Liver (tissue), 9 donors: ENCODE results near the gene AGER. TPM values are rescaled to one million over a fixed set of nuclear protein-coding genes. Genes with fewer than 3 reads are reported as not detected.
"Not testable (repeated sequence)": the region's sequence is repeated elsewhere in the genome, so short reads cannot be mapped to it uniquely, and the experiment has no call there.

Experiments
- DNase-seq: peaks from one replicate; pipeline ENCODE4 v3.0.0-alpha.2; 2017; ENCODE audit warnings: low spot score
- H3K27ac ChIP-seq, 2 donors: one replicate each; pipeline ENCODE4 v1.7.0; 2013; ENCODE audit warnings: inconsistent platforms in 2 of 2, low read length in 2 of 2, control low read depth in 1 of 2, low read depth in 1 of 2, mild to moderate bottlenecking in 1 of 2
- H3K27me3 ChIP-seq, 4 donors: one replicate each; pipeline versions ENCODE4 v1.6.1 to v1.7.0; 2013; ENCODE audit warnings: low read length in 3 of 4, inconsistent platforms in 1 of 4, mild to moderate bottlenecking in 1 of 4, moderate library complexity in 1 of 4; ENCODE audit not compliant: control insufficient read depth in 4 of 4, insufficient read depth in 4 of 4
- H3K36me3 ChIP-seq, 4 donors: one replicate each; pipeline versions ENCODE4 v1.6.1 to v1.7.0; 2013; ENCODE audit warnings: low read length in 3 of 4, mild to moderate bottlenecking in 3 of 4, low read depth in 1 of 4, moderate library complexity in 1 of 4; ENCODE audit not compliant: control insufficient read depth in 4 of 4, insufficient read depth in 3 of 4
- H3K4me1 ChIP-seq, 4 donors: one replicate each; pipeline versions ENCODE4 v1.6.1 to v1.7.0; 2013; ENCODE audit warnings: low read length in 3 of 4, mild to moderate bottlenecking in 3 of 4, moderate library complexity in 1 of 4; ENCODE audit not compliant: control insufficient read depth in 4 of 4, insufficient read depth in 4 of 4
- H3K4me3 ChIP-seq, 3 donors: one replicate each; pipeline versions ENCODE4 v1.6.1 to v1.7.0; 2013; ENCODE audit warnings: low read length in 3 of 3, control low read depth in 1 of 3, low read depth in 1 of 3, mild to moderate bottlenecking in 1 of 3
- H3K9ac ChIP-seq, 2 donors: one replicate each; pipeline ENCODE4 v1.7.0; 2013; ENCODE audit warnings: low read length in 2 of 2, mild to moderate bottlenecking in 2 of 2, moderate library complexity in 2 of 2, control low read depth in 1 of 2, low read depth in 1 of 2
- H3K9me3 ChIP-seq, 4 donors: one replicate each; pipeline versions ENCODE4 v1.6.1 to v1.7.0; 2013; ENCODE audit warnings: low read length in 3 of 4; ENCODE audit not compliant: control insufficient read depth in 4 of 4
- ATF3 ChIP-seq: IDR thresholded peaks from 2 replicates; pipeline ENCODE4 v1.6.1; 2016; ENCODE audit warnings: antibody characterized with exemption
- CTCF ChIP-seq: fragments of 150-350 bp; IDR thresholded peaks from 2 replicates; pipeline ENCODE4 v1.5.1; 2017; ENCODE audit warnings: improper control_type of control experiment, low read depth, low read length; ENCODE audit not compliant: missing input control
- EGR1 ChIP-seq, 2 donors: IDR thresholded peaks; 2 replicates each; pipeline ENCODE4 v1.6.1; 2016 to 2018; ENCODE audit warnings: antibody characterized with exemption in 2 of 2, low read depth in 2 of 2
- FOXA1 ChIP-seq: IDR thresholded peaks from 2 replicates; pipeline ENCODE4 v1.6.1; 2016; ENCODE audit warnings: antibody characterized with exemption
- FOXA2 ChIP-seq: IDR thresholded peaks from 2 replicates; pipeline ENCODE4 v1.6.1; 2016; ENCODE audit warnings: antibody characterized with exemption
- HNF4A ChIP-seq, 2 donors: conservative IDR thresholded peaks; 2 replicates each; pipeline ENCODE4 v1.6.1; 2016; ENCODE audit warnings: antibody characterized with exemption in 2 of 2, mild to moderate bottlenecking in 2 of 2
- HNF4G ChIP-seq: IDR thresholded peaks from 2 replicates; pipeline ENCODE4 v1.6.1; 2016; ENCODE audit warnings: antibody characterized with exemption
- JUND ChIP-seq, 2 donors: IDR thresholded peaks; 2 replicates each; pipeline ENCODE4 v1.6.1; 2016; ENCODE audit warnings: antibody characterized with exemption in 2 of 2
- MAX ChIP-seq: IDR thresholded peaks from 2 replicates; pipeline ENCODE4 v1.6.1; 2016; ENCODE audit warnings: antibody characterized with exemption
- NR2F2 ChIP-seq: IDR thresholded peaks from 2 replicates; pipeline ENCODE4 v1.6.1; 2016; ENCODE audit warnings: antibody characterized with exemption
- RAD21 ChIP-seq, 2 donors: IDR thresholded peaks; 2 replicates each; pipeline ENCODE4 v1.6.1; 2016; ENCODE audit warnings: antibody characterized with exemption in 2 of 2, mild to moderate bottlenecking in 2 of 2
- REST ChIP-seq: IDR thresholded peaks from 2 replicates; pipeline ENCODE4 v1.6.1; 2016; ENCODE audit warnings: antibody characterized with exemption, mild to moderate bottlenecking
- RXRA ChIP-seq, 2 donors: IDR thresholded peaks; 2 replicates each; pipeline ENCODE4 v1.6.1; 2017 to 2018; ENCODE audit warnings: antibody characterized with exemption in 2 of 2, mild to moderate bottlenecking in 1 of 2
- SP1 ChIP-seq: IDR thresholded peaks from 2 replicates; pipeline ENCODE4 v1.6.1; 2018; ENCODE audit warnings: antibody characterized with exemption, mild to moderate bottlenecking
- YY1 ChIP-seq: IDR thresholded peaks from 2 replicates; pipeline ENCODE4 v1.6.1; 2016; ENCODE audit warnings: antibody characterized with exemption, mild to moderate bottlenecking
- ZBTB33 ChIP-seq: IDR thresholded peaks from 2 replicates; pipeline ENCODE4 v1.6.1; 2016; ENCODE audit warnings: antibody characterized with exemption
- WGBS: extraction: QIAGEN DNeasy Blood & Tissue Kit; methylation state at CpG from one replicate; pipeline ENCODE4 v1.1.7; 2013; 5-methylcytosine and 5-hydroxymethylcytosine counted together
- polyA plus RNA-seq, 2 donors: library from polyadenylated mRNA; stranded (reverse) in 1 of 2; unstranded in 1 of 2; fragments of 200-250 nt in 1 of 2; fragments of >200 nt in 1 of 2; fragmentation: Nextera tagmentation in 1 of 2; extraction: Ambion mirVana in 1 of 2; gene quantifications; one replicate each; pipeline versions ENCODE4 v1.2.1 to v1.2.3, GENCODE V29; 2013 to 2015
- total RNA-seq, 2 donors: library from RNA; depleted of rRNA; stranded (reverse); fragments of >200 nt; gene quantifications; one replicate each; pipeline ENCODE4 v1.2.3, GENCODE V29; 2014
- donor health status: healthy.
- donor health status: healthy.
- donor health status: healthy.
- donor health status: healthy.
- donor health status: healthy.

The AGER gene
- total and polyA plus RNA-seq, 4 donors, result 0.47 to 0.92 (median 0.83) TPM

GRCh38 chr6:32185681-32186131, 1.7 kb upstream of the AGER start:
- not testable (repeated sequence) for H3K9me3 ChIP-seq, H3K9ac ChIP-seq, H3K27me3 ChIP-seq, H3K4me3 ChIP-seq
- peak; percentile 87 for DNase-seq
- peaks cover 6 to 21% (median 12%) of the 10 kb centered on the region in 4 donors for H3K4me1 ChIP-seq
- TF ChIP-seq HNF4A (conservative IDR thresholded peaks at IDR 0.05), result peak in 1 of 2 donors; percentile 9
- peaks cover 0 to 35% (median 17%) of the 10 kb centered on the region in 4 donors for H3K36me3 ChIP-seq
- H3K27ac ChIP-seq, result peak overlapping the region; percentile 31 to 46
- 30% methylated on average over 11 of the region's 11 CpGs for WGBS

GRCh38 chr6:32183483-32184083, 470 bp downstream of the AGER start:
- Histone ChIP-seq H3K27me3 (no peaks in the 10 kb centered on the region), H3K9ac (no peak overlapping the region), H3K4me1 (peaks cover 0 to 23% (median 15%) of the 10 kb centered on the region in 4 donors), H3K27ac (peak overlapping the region in 1 of 2 donors; percentile 25), H3K9me3 (no peaks in the 10 kb centered on the region), H3K36me3 (peaks cover 0 to 35% (median 19%) of the 10 kb centered on the region in 4 donors), H3K4me3 (no peak overlapping the region)
- DNase-seq, result no peak
- 88% methylated on average over 15 of the region's 15 CpGs for WGBS
- TF ChIP-seq ZBTB33, result no peak
- TF ChIP-seq NR2F2, result no peak
- no peak for TF ChIP-seq MAX
- TF ChIP-seq ATF3, result no peak
- no peak for TF ChIP-seq SP1
- no peak for TF ChIP-seq FOXA2
- no peak for TF ChIP-seq HNF4A (conservative IDR thresholded peaks at IDR 0.05)
- TF ChIP-seq RAD21 (IDR thresholded peaks at IDR 0.05), result no peak
- TF ChIP-seq EGR1 (IDR thresholded peaks at IDR 0.05; ENCODE audit: low read depth in 2 of 2), result no peak
- no peak for TF ChIP-seq CTCF
- no peak for TF ChIP-seq FOXA1
- no peak for TF ChIP-seq HNF4G
- no peak for TF ChIP-seq JUND (IDR thresholded peaks at IDR 0.05)
- no peak for TF ChIP-seq REST
- no peak for TF ChIP-seq RXRA (IDR thresholded peaks at IDR 0.05)
- no peak for TF ChIP-seq YY1
